HAP-1 (cell line): ENCODE data around the gene GTF3C5.
"Not testable (repeated sequence)": the region's sequence is repeated elsewhere in the genome, so short reads cannot be mapped to it uniquely, and the experiment has no call there.

Source experiments
- DNase-seq, 2 experiments: peaks; one replicate each; pipeline ENCODE4 v3.0.0-alpha.2; 2016 to 2020; ENCODE audit warnings: low spot score in 2 of 2
- H3K27me3 ChIP-seq: fragments of 250-450 bp; sonication (Bioruptor Pico); 2 replicates; pipeline ENCODE4 v1.5.1; 2020; ENCODE audit warnings: low read depth, mild to moderate bottlenecking, moderate library complexity
- H3K36me3 ChIP-seq: fragments of 250-450 bp; sonication (Bioruptor Pico); replicated peaks from 2 replicates; pipeline ENCODE4 v1.5.1; 2020; ENCODE audit warnings: mild to moderate bottlenecking
- H3K4me1 ChIP-seq: fragments of 250-450 bp; sonication (Bioruptor Pico); 2 replicates; pipeline ENCODE4 v1.5.1; 2020; ENCODE audit warnings: mild to moderate bottlenecking
- H3K4me3 ChIP-seq: fragments of 250-450 bp; sonication (Bioruptor Pico); 2 replicates; pipeline ENCODE4 v1.5.1; 2020; ENCODE audit warnings: mild to moderate bottlenecking, moderate library complexity
- H3K9me3 ChIP-seq: fragments of 250-450 bp; sonication (Bioruptor Pico); 2 replicates; pipeline ENCODE4 v1.5.1; 2020; ENCODE audit warnings: mild to moderate bottlenecking, moderate library complexity
- in situ Hi-C: fragments of 300-500 bp; cut with MboI; formaldehyde crosslinking; loops from 3 replicates; pipeline ENCODE4 v1.14.3; 2020; ENCODE audit warnings: low sequenced_read_pairs, inconsistent platforms, mixed read lengths

GTF3C5 gene

DNA sequence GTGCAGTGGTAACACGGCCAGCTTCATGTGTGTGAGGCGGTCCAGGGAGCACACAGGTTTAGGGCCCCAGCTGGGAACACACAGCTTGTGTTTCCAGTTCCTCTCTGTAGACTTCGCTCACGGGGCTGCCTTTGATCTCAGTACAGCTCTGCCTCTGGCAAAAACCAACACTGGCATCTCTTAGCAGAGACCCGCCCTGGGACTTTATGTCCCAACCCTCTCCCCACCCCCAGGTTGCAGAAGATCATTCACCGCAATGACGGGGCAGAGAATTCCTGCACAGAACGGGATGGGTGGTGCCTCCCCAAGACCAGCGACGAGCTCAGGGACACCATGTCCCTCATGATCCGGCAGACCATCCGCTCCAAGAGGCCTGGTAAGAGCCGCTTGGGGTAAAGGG, 25.7 kb downstream of the GTF3C5 start:
- H3K4me3 ChIP-seq, result no peak overlapping the region
- DNase-seq, result no peak
- H3K36me3 ChIP-seq, result peaks cover 44% of the 10 kb centered on the region
- no peaks in the 10 kb centered on the region for H3K4me1 ChIP-seq
- in situ Hi-C loops, result no loop called here
- H3K9me3 ChIP-seq, result no peaks in the 10 kb centered on the region
- no peaks in the 10 kb centered on the region for H3K27me3 ChIP-seq

DNA sequence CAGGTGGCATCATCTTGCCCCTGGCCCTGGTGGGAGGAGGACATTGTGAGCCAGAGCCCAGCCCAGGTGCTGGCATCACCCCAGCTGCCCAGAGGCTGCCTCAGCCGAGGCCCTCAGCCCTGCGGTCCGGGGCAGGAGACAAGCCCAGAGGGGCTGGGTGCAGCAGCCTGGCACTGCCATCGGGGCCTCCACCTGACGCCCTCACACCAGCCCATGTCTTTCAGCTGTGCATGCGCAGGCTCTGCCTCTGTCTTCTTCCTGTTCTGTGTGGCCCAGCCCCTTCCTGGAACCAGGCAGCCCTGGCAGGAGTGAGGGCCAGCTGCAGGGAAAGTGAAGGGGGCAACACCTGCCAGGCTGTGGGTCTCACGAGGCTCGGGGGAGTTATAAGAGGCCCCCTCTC, 26.2 kb downstream of the GTF3C5 start:
- no peak for DNase-seq
- peaks cover 41% of the 10 kb centered on the region for H3K36me3 ChIP-seq
- H3K27me3 ChIP-seq, result no peaks in the 10 kb centered on the region
- in situ Hi-C loops, result no loop called here
- no peaks in the 10 kb centered on the region for H3K9me3 ChIP-seq
- no peak overlapping the region for H3K4me3 ChIP-seq
- H3K4me1 ChIP-seq, result no peaks in the 10 kb centered on the region

DNA sequence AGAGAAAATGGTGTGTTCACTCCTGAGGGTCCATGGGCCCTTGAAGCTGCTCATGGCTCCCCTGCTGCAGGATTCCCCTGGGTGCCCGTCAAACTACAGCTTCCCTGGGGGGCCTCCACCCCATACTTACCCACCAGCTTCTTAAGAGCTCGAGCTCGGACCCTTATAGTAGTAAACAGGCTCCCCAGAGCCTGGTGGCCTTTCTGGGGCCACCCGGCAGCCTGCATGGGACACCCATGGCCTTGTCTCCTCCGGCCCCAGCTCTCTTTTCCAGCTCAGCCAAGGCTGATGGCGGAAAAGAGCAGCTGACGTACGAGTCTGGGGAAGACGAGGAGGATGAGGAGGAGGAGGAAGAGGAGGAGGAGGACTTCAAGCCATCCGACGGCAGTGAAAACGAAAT, 26.8 kb downstream of the GTF3C5 start:
- in situ Hi-C loops, result no loop called here

DNA sequence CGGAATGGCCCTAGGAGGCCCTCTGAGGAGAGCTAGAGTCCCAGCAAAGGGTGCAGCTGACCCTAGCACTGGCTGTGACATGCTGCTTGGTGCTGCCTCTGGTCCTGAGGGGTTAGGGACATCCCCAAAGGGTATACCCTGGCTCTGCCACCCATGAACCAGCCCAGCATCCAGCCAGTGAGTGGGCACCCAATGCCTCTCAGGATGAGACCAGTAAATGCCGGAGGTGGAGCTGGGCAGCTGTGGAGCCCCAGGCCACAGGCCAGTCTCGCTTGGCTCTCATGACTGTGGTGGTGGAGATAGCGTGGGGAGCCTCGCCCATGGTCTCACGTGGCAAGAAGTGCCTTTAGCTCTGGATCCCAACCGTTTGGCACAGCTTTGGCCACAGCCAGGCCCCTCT, 27.3 kb downstream of the GTF3C5 start:
- Histone ChIP-seq H3K9me3 (no peaks in the 10 kb centered on the region), H3K27me3 (no peaks in the 10 kb centered on the region), H3K36me3 (peaks cover 33% of the 10 kb centered on the region), H3K4me1 (no peaks in the 10 kb centered on the region), H3K4me3 (no peak overlapping the region)
- DNase-seq, result no peak
- in situ Hi-C loops, result no loop called here

More for the DNA sequence above, 26.8 kb downstream of the GTF3C5 start:
- Histone ChIP-seq H3K4me3 (no peak overlapping the region), H3K27me3 (no peaks in the 10 kb centered on the region), H3K36me3 (peaks cover 39% of the 10 kb centered on the region), H3K4me1 (no peaks in the 10 kb centered on the region), H3K9me3 (no peaks in the 10 kb centered on the region)
- DNase-seq, result no peak

DNA sequence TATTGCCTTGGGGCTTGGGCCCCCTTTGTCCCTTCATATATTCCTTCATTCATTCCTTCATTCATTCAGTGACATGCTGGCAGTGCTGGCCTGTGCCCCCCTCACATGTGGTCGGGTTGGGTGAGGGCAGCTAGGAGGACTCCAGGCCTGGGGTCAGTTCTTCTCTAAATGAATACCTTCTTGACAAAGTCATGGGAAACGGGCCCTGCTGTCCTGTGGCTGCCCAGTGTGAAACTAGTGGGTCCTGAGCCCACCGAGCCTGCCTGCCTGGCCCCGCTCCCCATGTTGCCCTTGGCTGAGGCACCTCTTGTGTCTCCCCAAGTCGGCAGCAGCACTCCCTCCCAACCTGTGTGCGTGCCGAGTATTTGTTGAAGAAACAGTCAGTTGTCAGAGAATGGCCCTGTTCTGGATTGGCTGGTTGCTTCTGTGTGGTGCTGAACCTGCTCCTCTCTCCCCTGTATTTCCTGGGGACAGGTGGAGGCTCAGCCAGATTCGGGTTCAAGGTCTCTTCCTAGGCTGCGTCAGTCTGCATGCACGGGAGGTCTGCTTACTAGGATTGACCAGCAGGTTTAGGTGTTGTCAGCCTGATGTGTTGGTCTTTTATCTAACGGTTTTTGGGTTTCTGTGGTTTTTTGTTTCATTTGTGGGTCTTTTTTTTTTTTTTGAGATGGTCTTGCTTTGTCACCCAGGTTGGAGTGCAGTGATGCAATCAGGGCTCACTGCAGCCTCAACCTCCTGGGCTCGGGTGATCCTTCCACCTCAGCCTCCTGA, 27.9 kb downstream of the GTF3C5 start:
- no peaks in the 10 kb centered on the region for H3K4me1 ChIP-seq
- no peaks in the 10 kb centered on the region for H3K9me3 ChIP-seq
- H3K27me3 ChIP-seq, result no peaks in the 10 kb centered on the region
- peaks cover 28% of the 10 kb centered on the region for H3K36me3 ChIP-seq
- H3K4me3 ChIP-seq, result no peak overlapping the region
- no peak for DNase-seq
- in situ Hi-C loops, result no loop called here

DNA sequence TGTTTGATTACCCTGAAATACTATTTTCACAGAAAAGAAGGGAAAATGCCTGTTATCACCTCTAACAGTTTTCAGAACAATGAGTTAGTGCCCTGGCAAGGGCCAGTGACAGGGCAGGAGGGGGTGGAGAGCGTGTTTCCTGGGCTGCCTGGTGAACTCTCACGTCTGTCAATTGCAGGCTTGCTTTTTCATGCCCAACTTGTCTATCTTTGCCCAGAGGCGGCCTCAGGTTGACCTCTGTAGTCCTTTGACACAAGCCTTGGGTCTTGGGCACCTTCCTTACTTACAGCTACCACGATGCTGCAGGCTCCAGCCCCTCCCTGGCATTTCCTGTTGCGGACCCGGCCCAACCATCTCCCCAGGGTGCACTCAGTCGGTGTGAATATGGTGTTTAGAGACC, 28.8 kb downstream of the GTF3C5 start:
- Histone ChIP-seq H3K4me1 (no peaks in the 10 kb centered on the region), H3K36me3 (peaks cover 25% of the 10 kb centered on the region), H3K4me3 (no peak overlapping the region), H3K9me3 (no peaks in the 10 kb centered on the region), H3K27me3 (no peaks in the 10 kb centered on the region)
- DNase-seq, result no peak
- in situ Hi-C loops, result no loop called here

DNA sequence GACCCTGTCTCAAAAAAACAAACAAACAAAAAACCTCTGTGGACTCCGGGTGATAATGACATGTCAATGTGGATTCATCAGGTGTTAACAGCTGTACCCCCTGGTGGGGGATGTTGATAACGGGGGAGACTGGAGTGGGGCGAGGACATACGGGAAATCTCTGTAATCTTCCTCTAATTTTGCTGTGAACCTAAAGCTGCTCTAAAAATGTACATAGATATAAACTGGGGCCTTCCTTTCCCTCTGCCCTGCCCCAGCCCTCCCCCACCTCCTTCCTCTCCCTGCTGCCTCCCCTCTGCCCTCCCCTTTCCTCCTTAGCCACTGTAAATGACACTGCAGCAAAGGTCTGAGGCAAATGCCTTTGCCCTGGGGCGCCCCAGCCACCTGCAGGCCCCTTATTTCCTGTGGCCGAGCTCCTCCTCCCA, 29.6 kb downstream of the GTF3C5 start:
- no peaks in the 10 kb centered on the region for H3K4me1 ChIP-seq
- H3K27me3 ChIP-seq, result no peaks in the 10 kb centered on the region
- no peaks in the 10 kb centered on the region for H3K9me3 ChIP-seq
- in situ Hi-C loops, result no loop called here
- peak in 1 of 2 experiments; percentile 33 for DNase-seq
- H3K36me3 ChIP-seq, result peaks cover 19% of the 10 kb centered on the region
- no peak overlapping the region for H3K4me3 ChIP-seq

DNA sequence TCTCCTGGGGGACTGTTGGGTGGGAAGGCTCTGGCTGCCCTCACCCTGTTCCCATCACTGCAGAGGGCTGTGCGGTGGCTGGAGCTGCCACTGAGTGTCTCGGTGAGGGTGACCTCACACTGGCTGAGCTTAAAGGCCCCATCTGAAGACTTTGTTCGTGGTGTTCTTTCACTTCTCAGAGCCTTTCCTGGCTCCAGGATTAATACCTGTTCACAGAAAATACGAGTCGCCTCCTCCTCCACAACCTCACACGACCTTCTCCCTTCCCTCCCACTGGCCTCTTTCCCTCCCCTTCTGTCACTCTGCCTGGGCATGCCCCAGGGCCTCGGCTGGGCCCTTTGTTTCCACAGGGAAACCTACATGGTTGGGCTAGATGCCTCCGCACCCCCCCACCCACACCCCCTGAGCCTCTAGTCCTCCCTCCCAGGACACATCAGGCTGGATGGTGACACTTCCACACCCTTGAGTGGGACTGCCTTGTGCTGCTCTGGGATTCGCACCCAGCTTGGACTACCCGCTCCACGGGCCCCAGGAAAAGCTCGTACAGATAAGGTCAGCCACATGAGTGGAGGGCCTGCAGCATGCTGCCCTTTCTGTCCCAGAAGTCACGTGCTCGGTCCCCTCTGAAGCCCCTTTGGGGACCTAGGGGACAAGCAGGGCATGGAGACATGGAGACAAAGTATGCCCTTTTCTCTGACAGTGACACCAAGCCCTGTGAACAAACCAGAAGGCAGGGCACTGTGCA, 30.4 kb downstream of the GTF3C5 start:
- DNase-seq, result peak in 1 of 2 experiments; percentile 57
- peaks cover 12% of the 10 kb centered on the region for H3K36me3 ChIP-seq
- in situ Hi-C loops, H3K27me3 ChIP-seq, H3K4me3 ChIP-seq, H3K9me3 ChIP-seq, H3K4me1 ChIP-seq: not testable (repeated sequence)

DNA sequence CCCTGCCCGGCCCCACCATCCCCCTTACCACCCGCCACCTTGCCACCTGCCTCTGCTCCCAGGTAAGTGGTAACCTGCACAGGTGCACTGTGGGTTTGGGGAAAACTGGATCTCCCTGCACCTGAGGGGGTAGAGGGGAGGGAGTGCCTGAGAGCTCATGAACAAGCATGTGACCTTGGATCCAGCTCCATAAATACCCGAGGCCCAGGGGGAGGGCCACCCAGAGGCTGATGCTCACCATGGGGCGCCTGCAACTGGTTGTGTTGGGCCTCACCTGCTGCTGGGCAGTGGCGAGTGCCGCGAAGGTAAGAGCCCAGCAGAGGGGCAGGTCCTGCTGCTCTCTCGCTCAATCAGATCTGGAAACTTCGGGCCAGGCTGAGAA, 31.0 kb downstream of the GTF3C5 start, which contains the start of gene CEL:
TSS of gene CEL (plus strand) at position 218 of the 382 bp plus-strand sequence. CDS start at position 240, 22 bp downstream.
- in situ Hi-C loops, DNase-seq, H3K9me3 ChIP-seq, H3K36me3 ChIP-seq, H3K27me3 ChIP-seq, H3K4me3 ChIP-seq, H3K4me1 ChIP-seq: not testable (repeated sequence)

DNA sequence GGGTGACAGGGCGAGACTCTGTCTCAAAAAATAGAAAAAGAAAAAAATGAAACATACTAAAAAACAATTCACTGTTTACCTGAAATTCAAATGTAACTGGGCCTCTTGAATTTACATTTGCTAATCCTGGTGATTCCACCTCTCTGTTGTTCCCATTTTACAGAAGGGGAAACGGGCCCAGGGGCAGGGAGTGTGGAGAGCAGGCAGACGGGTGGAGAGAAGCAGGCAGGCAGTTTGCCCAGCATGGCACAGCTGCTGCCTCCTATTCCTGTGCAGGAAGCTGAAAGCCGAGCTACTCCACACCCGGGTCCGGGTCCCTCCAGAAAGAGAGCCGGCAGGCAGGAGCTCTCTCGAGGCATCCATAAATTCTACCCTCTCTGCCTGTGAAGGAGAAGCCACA, 31.8 kb downstream of the GTF3C5 start:
- DNase-seq, H3K36me3 ChIP-seq, H3K4me1 ChIP-seq, H3K27me3 ChIP-seq, H3K9me3 ChIP-seq, H3K4me3 ChIP-seq, in situ Hi-C loops: not testable (repeated sequence)

DNA sequence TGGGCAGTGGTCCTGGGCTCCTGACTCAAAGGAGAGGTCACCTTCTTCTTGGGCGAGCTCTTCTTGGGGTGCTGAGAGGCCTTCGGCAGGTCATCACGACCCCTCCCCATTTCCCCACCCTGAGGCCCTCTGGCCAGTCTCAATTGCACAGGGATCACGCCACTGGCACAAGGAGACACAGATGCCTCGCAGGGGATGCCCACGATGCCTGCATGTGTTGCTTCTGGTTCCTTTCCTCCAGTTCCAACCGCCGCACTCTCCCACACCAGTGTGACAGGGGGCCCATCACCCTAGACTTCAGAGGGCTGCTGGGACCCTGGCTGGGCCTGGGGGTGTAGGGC, 32.3 kb downstream of the GTF3C5 start:
- in situ Hi-C loops, result no loop called here
- Histone ChIP-seq H3K36me3 (peaks cover 3% of the 10 kb centered on the region), H3K27me3 (no peaks in the 10 kb centered on the region), H3K9me3 (no peaks in the 10 kb centered on the region), H3K4me3 (no peak overlapping the region), H3K4me1 (no peaks in the 10 kb centered on the region)
- no peak for DNase-seq

DNA sequence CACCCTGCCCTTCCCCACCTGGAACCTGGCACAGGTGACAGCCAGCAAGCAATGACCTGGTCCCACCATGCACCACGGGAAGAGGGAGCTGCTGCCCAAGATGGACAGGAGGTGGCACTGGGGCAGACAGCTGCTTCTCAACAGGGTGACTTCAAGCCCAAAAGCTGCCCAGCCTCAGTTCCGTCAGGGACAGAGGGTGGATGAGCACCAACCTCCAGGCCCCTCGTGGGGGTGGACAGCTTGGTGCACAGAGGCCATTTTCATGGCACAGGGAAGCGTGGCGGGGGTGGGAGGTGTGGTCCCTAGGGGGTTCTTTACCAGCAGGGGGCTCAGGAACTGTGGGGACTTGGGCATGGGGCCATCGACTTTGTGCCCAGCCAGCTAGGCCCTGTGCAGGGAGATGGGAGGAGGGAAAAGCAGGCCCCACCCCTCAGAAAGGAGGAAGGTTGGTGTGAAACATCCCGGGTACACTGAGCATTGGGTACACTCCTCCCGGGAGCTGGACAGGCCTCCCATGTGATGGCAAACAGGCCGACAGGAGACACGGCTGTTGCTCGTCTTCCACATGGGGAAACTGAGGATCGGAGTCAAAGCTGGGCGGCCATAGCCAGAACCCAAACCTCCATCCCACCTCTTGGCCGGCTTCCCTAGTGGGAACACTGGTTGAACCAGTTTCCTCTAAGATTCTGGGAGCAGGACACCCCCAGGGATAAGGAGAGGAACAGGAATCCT, 32.9 kb downstream of the GTF3C5 start:
- Histone ChIP-seq H3K4me3 (no peak overlapping the region), H3K27me3 (no peaks in the 10 kb centered on the region), H3K9me3 (no peaks in the 10 kb centered on the region), H3K36me3 (no peaks in the 10 kb centered on the region), H3K4me1 (no peaks in the 10 kb centered on the region)
- no peak for DNase-seq
- in situ Hi-C loops, result no loop called here

DNA sequence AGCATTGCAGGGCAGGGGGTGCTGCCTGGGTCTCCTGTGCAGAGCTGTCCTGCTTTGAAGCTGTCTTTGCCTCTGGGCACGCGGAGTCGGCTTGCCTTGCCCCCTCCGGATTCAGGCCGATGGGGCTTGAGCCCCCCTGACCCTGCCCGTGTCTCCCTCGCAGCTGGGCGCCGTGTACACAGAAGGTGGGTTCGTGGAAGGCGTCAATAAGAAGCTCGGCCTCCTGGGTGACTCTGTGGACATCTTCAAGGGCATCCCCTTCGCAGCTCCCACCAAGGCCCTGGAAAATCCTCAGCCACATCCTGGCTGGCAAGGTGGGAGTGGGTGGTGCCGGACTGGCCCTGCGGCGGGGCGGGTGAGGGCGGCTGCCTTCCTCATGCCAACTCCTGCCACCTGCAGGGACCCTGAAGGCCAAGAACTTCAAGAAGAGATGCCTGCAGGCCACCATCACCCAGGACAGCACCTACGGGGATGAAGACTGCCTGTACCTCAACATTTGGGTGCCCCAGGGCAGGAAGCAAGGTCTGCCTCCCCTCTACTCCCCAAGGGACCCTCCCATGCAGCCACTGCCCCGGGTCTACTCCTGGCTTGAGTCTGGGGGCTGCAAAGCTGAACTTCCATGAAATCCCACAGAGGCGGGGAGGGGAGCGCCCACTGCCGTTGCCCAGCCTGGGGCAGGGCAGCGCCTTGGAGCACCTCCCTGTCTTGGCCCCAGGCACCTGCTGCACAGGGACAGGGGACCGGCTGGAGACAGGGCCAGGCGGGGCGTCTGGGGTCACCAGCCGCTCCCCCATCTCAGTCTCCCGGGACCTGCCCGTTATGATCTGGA, 33.7 kb downstream of the GTF3C5 start:
- Histone ChIP-seq H3K4me3 (no peak overlapping the region), H3K9me3 (no peaks in the 10 kb centered on the region), H3K36me3 (no peaks in the 10 kb centered on the region), H3K4me1 (no peaks in the 10 kb centered on the region), H3K27me3 (no peaks in the 10 kb centered on the region)
- in situ Hi-C loops, result no loop called here
- DNase-seq, result no peak
